DND-41 (cell line): ENCODE results near the gene PLCL1.

ENCODE experiments used
- ATAC-seq: fragments of 200-7000 bp; cut with Tn5 transposase; 3 replicates; pipeline ENCODE4 v1.9.1; 2021; ENCODE audit warnings: low read depth; ENCODE audit not compliant: insufficient read depth
- DNase-seq: peaks from one replicate; pipeline ENCODE4 v3.0.0-alpha.2; 2020
- H2AFZ ChIP-seq: 2 replicates; pipeline ENCODE4 v1.6.0; 2012; ENCODE audit warnings: low read depth, low read length
- H3K27ac ChIP-seq: 2 replicates; pipeline ENCODE4 v1.5.1; 2012; ENCODE audit warnings: low read length, inconsistent platforms
- H3K27me3 ChIP-seq: fragments of 200-600 bp; sonication (generic); 2 replicates; pipeline ENCODE4 v1.6.0; 2012; ENCODE audit warnings: low read length, mild to moderate bottlenecking, inconsistent platforms; ENCODE audit not compliant: insufficient read depth, poor library complexity
- H3K36me3 ChIP-seq: 2 replicates; pipeline ENCODE4 v1.5.1; 2012; ENCODE audit warnings: low read length, inconsistent platforms; ENCODE audit not compliant: insufficient read depth
- H3K4me1 ChIP-seq: 2 replicates; pipeline ENCODE4 v1.5.1; 2012; ENCODE audit warnings: mild to moderate bottlenecking, low read length; ENCODE audit not compliant: insufficient read depth
- H3K4me2 ChIP-seq: 2 replicates; pipeline ENCODE4 v1.6.0; 2012; ENCODE audit warnings: mild to moderate bottlenecking, moderate library complexity, low read length, inconsistent platforms; ENCODE audit not compliant: insufficient read depth
- H3K4me3 ChIP-seq, 2 experiments: fragments of 200-600 bp in 1 of 2; shearing (Covaris generic) in 1 of 2; 2 replicates each; pipeline ENCODE4 v1.5.1; 2012 to 2016; ENCODE audit warnings: inconsistent platforms in 2 of 2, low read length in 2 of 2, mild to moderate bottlenecking in 2 of 2, low read depth in 1 of 2, moderate library complexity in 1 of 2
- H3K79me2 ChIP-seq: 2 replicates; pipeline ENCODE4 v1.6.0; 2012; ENCODE audit warnings: low read length, inconsistent platforms; ENCODE audit not compliant: insufficient read depth
- H3K9ac ChIP-seq: 2 replicates; pipeline ENCODE4 v1.6.0; 2012; ENCODE audit warnings: low read depth, mild to moderate bottlenecking, inconsistent platforms, low read length, moderate library complexity
- H3K9me3 ChIP-seq: 2 replicates; pipeline ENCODE4 v1.5.1; 2012; ENCODE audit warnings: low read length, moderate library complexity, mild to moderate bottlenecking, inconsistent platforms; ENCODE audit not compliant: insufficient read depth, severe bottlenecking
- H4K20me1 ChIP-seq: 2 replicates; pipeline ENCODE4 v1.6.0; 2012; ENCODE audit warnings: low read length; ENCODE audit not compliant: insufficient read depth
- EZH2 ChIP-seq: IDR thresholded peaks from 3 replicates; pipeline ENCODE4 v1.6.1; 2012; ENCODE audit warnings: borderline replicate concordance, low read depth, mild to moderate bottlenecking, moderate library complexity, low read length, inconsistent platforms; ENCODE audit not compliant: severe bottlenecking
- TF ChIP-seq, protein P1 (sequence below): IDR thresholded peaks from 2 replicates; pipeline ENCODE4 v1.5.1; 2012; ENCODE audit warnings: borderline replicate concordance, low read length, moderate library complexity, mild to moderate bottlenecking; ENCODE audit not compliant: poor library complexity, severe bottlenecking; ENCODE audit errors: extremely low read depth

Gene PLCL1

GRCh38 chr2:197784956-197785941, 19.1 kb upstream of the PLCL1 start, which contains the start of gene BOLL:
BOLL (minus strand) TSS chr2:197785319; CDS start chr2:197781850, 3,469 bp downstream.
- H3K27ac ChIP-seq, result no peak within 1 kb of the TSS
- H3K36me3 ChIP-seq, result no peaks in the 10 kb centered on the region
- DNase-seq, result no peak
- H4K20me1 ChIP-seq, result no peaks in the 10 kb centered on the region
- H3K79me2 ChIP-seq, result no peaks in the 10 kb centered on the region
- peaks cover 2% of the 10 kb centered on the region for H3K27me3 ChIP-seq
- H3K4me3 ChIP-seq, result no peak within 1 kb of the TSS
- no peak for ATAC-seq
- H3K4me1 ChIP-seq, result no peaks in the 10 kb centered on the region
- H3K9ac ChIP-seq, result no peak within 1 kb of the TSS
- H3K4me2 ChIP-seq, result no peak within 1 kb of the TSS
- no peaks in the 10 kb centered on the region for H3K9me3 ChIP-seq
- no peak within 1 kb of the TSS for H2AFZ ChIP-seq
- TF ChIP-seq EZH2, result no peak
- TF ChIP-seq, protein P1, sequence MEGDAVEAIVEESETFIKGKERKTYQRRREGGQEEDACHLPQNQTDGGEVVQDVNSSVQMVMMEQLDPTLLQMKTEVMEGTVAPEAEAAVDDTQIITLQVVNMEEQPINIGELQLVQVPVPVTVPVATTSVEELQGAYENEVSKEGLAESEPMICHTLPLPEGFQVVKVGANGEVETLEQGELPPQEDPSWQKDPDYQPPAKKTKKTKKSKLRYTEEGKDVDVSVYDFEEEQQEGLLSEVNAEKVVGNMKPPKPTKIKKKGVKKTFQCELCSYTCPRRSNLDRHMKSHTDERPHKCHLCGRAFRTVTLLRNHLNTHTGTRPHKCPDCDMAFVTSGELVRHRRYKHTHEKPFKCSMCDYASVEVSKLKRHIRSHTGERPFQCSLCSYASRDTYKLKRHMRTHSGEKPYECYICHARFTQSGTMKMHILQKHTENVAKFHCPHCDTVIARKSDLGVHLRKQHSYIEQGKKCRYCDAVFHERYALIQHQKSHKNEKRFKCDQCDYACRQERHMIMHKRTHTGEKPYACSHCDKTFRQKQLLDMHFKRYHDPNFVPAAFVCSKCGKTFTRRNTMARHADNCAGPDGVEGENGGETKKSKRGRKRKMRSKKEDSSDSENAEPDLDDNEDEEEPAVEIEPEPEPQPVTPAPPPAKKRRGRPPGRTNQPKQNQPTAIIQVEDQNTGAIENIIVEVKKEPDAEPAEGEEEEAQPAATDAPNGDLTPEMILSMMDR, result no peak

DNA sequence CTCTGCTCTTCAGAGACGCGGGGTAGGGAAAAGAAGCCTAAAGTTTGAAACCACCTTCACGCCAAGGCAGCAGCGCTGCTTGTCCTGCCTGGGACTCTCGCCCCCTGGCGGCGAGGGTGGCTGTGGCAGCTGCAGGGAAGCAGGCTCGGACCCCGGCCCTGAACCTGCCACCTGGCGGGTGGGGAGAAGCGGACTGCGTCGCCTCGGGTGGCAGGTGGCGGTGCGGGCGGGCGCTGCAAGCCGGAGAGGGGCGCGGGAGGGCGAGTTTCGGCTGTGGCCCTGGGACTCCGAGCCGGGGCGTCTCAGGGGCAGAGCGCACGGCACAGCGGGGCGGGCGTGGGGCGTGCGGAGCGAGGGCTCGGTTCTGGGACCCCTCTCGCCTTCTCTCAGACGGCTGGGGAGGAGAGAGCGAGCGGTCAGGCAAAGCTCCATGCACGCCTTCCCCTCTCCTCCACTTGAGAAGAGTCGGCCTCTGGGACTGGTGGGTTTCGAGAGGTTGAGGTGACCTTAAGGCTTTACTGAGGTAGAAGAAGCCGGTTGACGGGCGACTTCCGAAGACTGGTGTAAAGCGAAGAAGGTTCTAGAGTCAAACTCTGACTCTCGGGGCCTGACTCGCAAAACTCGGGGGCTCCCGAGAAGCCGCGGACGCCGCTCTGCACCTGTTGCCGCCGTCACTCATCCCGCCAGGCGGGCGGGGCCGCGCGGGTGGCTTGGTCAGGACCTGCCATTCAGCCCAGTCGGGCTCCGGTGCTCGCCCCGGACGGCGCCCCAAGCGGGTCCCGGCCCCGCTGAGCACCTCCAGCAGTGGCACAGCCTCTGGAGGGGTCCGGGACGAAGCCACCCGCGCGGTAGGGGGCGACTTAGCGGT, 18.1 kb upstream of the PLCL1 start:
- TF ChIP-seq, protein P1, result no peak
- no peak for TF ChIP-seq EZH2
- Histone ChIP-seq H3K9me3 (no peaks in the 10 kb centered on the region), H2AFZ (no peak overlapping the region), H3K27me3 (peaks cover 2% of the 10 kb centered on the region), H3K27ac (no peak overlapping the region), H3K79me2 (no peaks in the 10 kb centered on the region), H4K20me1 (no peaks in the 10 kb centered on the region), H3K4me2 (no peak overlapping the region), H3K4me1 (no peaks in the 10 kb centered on the region), H3K36me3 (no peaks in the 10 kb centered on the region), H3K4me3 (no peak overlapping the region), H3K9ac (no peak overlapping the region)
- ATAC-seq (no peak), DNase-seq (no peak)

DNA sequence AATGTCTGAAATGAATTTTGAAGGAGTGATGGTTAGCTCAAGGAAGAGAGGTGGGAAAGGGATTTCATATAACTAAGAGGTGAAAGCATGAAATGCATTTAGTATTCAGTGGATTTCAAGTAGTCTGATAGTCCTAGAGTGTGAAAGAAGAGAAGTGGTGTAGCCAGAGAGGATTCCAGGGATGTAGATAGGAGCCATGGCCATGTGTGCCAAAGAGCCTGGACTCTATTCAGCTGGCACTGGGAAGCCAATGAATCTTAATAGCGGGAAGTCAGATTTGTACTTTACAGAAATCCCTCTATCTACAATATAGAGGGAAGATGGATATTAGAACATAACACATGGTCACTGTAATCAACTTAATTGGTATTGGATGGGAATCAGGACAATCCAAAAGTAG, 10.9 kb upstream of the PLCL1 start:
- ATAC-seq, result no peak
- no peak overlapping the region for H3K4me2 ChIP-seq
- no peak overlapping the region for H3K4me3 ChIP-seq
- no peaks in the 10 kb centered on the region for H3K36me3 ChIP-seq
- TF ChIP-seq, protein P1, result no peak
- TF ChIP-seq EZH2, result no peak
- H3K4me1 ChIP-seq, result no peaks in the 10 kb centered on the region
- H3K9me3 ChIP-seq, result no peaks in the 10 kb centered on the region
- peaks cover 2% of the 10 kb centered on the region for H3K27me3 ChIP-seq
- no peaks in the 10 kb centered on the region for H4K20me1 ChIP-seq
- H3K79me2 ChIP-seq, result no peaks in the 10 kb centered on the region
- no peak overlapping the region for H3K27ac ChIP-seq
- DNase-seq, result no peak
- no peak overlapping the region for H2AFZ ChIP-seq
- H3K9ac ChIP-seq, result no peak overlapping the region
